OCI-LY1 (cell line): Measurements from ENCODE around the gene ACVR1C.

Source experiments
- H2AFZ ChIP-seq: fragments of 200-600 bp; sonication (generic), shearing (Covaris generic); 2 replicates; pipeline ENCODE4 v1.6.0; 2014; ENCODE audit warnings: antibody characterized with exemption, mild to moderate bottlenecking, low read length
- H3F3A ChIP-seq: fragments of 200-600 bp; sonication (generic), shearing (Covaris generic); 2 replicates; pipeline ENCODE4 v1.6.0; 2014; ENCODE audit warnings: mild to moderate bottlenecking, antibody characterized with exemption, low read length, moderate library complexity; ENCODE audit not compliant: insufficient read depth
- H3K27ac ChIP-seq: fragments of 200-600 bp; sonication (generic); 2 replicates; pipeline ENCODE4 v1.5.1; 2014; ENCODE audit warnings: low read length, mixed run types, mild to moderate bottlenecking, low read depth; ENCODE audit not compliant: poor library complexity, severe bottlenecking
- H3K27me3 ChIP-seq: fragments of 200-600 bp; sonication (generic); 2 replicates; pipeline ENCODE4 v1.6.0; 2014; ENCODE audit warnings: antibody characterized with exemption, mild to moderate bottlenecking, low read length, moderate library complexity; ENCODE audit not compliant: insufficient read depth
- H3K36me3 ChIP-seq: fragments of 200-600 bp; sonication (generic); 2 replicates; pipeline ENCODE4 v1.6.1; 2014; ENCODE audit warnings: mild to moderate bottlenecking, antibody characterized with exemption, low read length, moderate library complexity, mixed read lengths; ENCODE audit not compliant: insufficient read depth
- H3K4me1 ChIP-seq: fragments of 200-600 bp; sonication (generic); 2 replicates; pipeline ENCODE4 v1.5.1; 2014; ENCODE audit warnings: mild to moderate bottlenecking, low read length, moderate library complexity; ENCODE audit not compliant: insufficient read depth, severe bottlenecking
- H3K4me2 ChIP-seq: fragments of 200-600 bp; sonication (generic), shearing (Covaris generic); 2 replicates; pipeline ENCODE4 v1.6.1; 2014; ENCODE audit warnings: low read length
- H3K4me3 ChIP-seq: fragments of 200-600 bp; sonication (generic); 2 replicates; pipeline ENCODE4 v1.5.1; 2014; ENCODE audit warnings: low read length, low read depth, mild to moderate bottlenecking, mixed read lengths; ENCODE audit not compliant: poor library complexity, severe bottlenecking
- H3K79me2 ChIP-seq: fragments of 200-600 bp; shearing (Covaris generic); 2 replicates; pipeline ENCODE4 v1.6.1; 2016; ENCODE audit warnings: mixed run types, low read length, mixed read lengths; ENCODE audit not compliant: insufficient read depth
- H3K9ac ChIP-seq: fragments of 200-600 bp; sonication (generic), shearing (Covaris generic); 2 replicates; pipeline ENCODE4 v1.6.1; 2014; ENCODE audit warnings: mild to moderate bottlenecking, low read length, mixed read lengths
- H3K9me2 ChIP-seq: fragments of 200-600 bp; sonication (generic), shearing (Covaris generic); 2 replicates; pipeline ENCODE4 v1.6.1; 2014; ENCODE audit warnings: low read depth, mild to moderate bottlenecking, low read length, mixed read lengths
- H3K9me3 ChIP-seq: fragments of 200-600 bp; shearing (Covaris generic); 2 replicates; pipeline ENCODE4 v1.6.1; 2014; ENCODE audit warnings: low read length, mixed read lengths
- H4K20me1 ChIP-seq: fragments of 200-600 bp; sonication (generic), shearing (Covaris generic); 2 replicates; pipeline ENCODE4 v1.6.0; 2016; ENCODE audit warnings: mild to moderate bottlenecking, low read length; ENCODE audit not compliant: insufficient read depth
- EZH2 ChIP-seq: fragments of 200-600 bp; sonication (generic), shearing (Covaris generic); IDR thresholded peaks from 2 replicates; pipeline ENCODE4 v1.8.0; 2017; ENCODE audit warnings: borderline replicate concordance, mixed run types, mild to moderate bottlenecking, antibody characterized with exemption, low read length, moderate library complexity, mixed read lengths
- TF ChIP-seq, protein P1 (sequence below): fragments of 200-600 bp; sonication (generic), shearing (Covaris generic); IDR thresholded peaks from 2 replicates; pipeline ENCODE4 v1.5.1; 2017; ENCODE audit warnings: mild to moderate bottlenecking, antibody characterized with exemption, low read length, moderate library complexity, mixed read lengths

ACVR1C gene

DNA sequence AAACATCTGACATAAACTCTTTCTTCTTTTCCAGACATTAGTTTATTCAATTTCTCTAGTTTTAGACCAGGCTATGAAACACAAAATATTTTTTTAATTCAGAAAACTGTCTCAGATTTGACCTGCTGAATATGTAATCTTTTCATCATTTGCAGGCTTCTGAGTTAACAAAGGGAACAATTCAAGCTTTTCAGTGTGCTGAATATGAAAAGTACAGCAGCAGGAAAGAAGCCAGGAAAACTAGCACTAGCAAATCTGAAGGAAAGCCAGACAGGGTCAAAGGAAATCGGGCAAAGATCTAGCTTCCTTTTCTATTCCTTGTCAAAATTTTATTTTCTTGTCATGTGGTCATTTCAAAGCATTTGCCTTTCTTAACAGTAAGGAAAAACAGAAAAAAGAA, 35.3 kb downstream of the ACVR1C start:
- Histone ChIP-seq H2AFZ (no peak overlapping the region), H3K9ac (no peak overlapping the region), H3F3A (no peaks in the 10 kb centered on the region), H3K9me2 (no peaks in the 10 kb centered on the region), H4K20me1 (no peaks in the 10 kb centered on the region), H3K27me3 (peaks cover 4% of the 10 kb centered on the region; the same call in 1 of the 2 replicates), H3K4me2 (no peak overlapping the region), H3K36me3 (no peaks in the 10 kb centered on the region), H3K27ac (no peak overlapping the region), H3K4me3 (no peak overlapping the region), H3K79me2 (no peaks in the 10 kb centered on the region), H3K4me1 (no peaks in the 10 kb centered on the region), H3K9me3 (no peaks in the 10 kb centered on the region)
- TF ChIP-seq, protein P1, sequence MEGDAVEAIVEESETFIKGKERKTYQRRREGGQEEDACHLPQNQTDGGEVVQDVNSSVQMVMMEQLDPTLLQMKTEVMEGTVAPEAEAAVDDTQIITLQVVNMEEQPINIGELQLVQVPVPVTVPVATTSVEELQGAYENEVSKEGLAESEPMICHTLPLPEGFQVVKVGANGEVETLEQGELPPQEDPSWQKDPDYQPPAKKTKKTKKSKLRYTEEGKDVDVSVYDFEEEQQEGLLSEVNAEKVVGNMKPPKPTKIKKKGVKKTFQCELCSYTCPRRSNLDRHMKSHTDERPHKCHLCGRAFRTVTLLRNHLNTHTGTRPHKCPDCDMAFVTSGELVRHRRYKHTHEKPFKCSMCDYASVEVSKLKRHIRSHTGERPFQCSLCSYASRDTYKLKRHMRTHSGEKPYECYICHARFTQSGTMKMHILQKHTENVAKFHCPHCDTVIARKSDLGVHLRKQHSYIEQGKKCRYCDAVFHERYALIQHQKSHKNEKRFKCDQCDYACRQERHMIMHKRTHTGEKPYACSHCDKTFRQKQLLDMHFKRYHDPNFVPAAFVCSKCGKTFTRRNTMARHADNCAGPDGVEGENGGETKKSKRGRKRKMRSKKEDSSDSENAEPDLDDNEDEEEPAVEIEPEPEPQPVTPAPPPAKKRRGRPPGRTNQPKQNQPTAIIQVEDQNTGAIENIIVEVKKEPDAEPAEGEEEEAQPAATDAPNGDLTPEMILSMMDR: no peak
- no peak for TF ChIP-seq EZH2

DNA sequence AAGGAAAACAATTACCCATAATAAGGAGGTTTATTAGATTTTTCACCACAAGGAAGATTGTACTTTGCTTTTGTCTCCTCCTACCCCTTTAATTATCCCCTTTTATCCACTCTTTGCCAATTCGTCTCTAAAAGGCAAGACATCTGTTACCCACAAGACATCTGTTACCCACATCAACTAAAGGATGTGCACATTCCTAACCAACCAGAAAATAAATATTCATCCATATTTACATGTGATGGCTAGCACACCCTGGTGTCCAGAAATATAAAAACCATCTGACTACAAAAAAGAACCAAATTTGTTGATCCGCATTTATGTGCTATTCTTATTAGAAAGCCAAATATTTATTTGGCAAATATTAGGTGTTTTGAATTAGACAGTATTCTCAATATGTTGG, 35.7 kb downstream of the ACVR1C start:
- TF ChIP-seq, protein P1: peak; percentile 39; the same call in 1 of the 2 replicates
- no peak for TF ChIP-seq EZH2
- no peak overlapping the region for H3K4me2 ChIP-seq
- no peak overlapping the region for H3K27ac ChIP-seq
- no peaks in the 10 kb centered on the region for H3K4me1 ChIP-seq
- no peak overlapping the region for H3K9ac ChIP-seq
- H3K36me3 ChIP-seq: no peaks in the 10 kb centered on the region
- H3F3A ChIP-seq: no peaks in the 10 kb centered on the region
- H2AFZ ChIP-seq: no peak overlapping the region
- peaks cover 4% of the 10 kb centered on the region; the same call in 1 of the 2 replicates for H3K27me3 ChIP-seq
- no peaks in the 10 kb centered on the region for H3K79me2 ChIP-seq
- H4K20me1 ChIP-seq: no peaks in the 10 kb centered on the region
- H3K9me2 ChIP-seq: no peaks in the 10 kb centered on the region
- no peaks in the 10 kb centered on the region for H3K9me3 ChIP-seq
- no peak overlapping the region for H3K4me3 ChIP-seq

DNA sequence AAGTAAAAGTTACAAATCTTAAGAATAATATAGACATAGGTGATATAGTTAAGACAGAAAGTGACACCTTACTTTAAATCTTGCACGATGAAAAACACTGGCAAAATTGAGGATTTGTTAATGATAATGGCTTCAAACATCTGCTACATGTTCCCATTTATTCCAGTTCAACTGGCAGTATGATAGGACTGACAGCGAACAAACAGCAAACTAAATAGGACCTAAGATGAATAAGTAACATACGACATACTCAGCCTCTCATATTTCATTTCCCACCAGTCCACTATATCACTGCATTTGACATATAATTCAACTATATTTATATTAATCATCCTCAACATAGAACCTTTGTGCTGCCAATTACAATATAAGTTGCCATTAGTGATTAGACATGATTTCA, 36.3 kb downstream of the ACVR1C start:
- Histone ChIP-seq H3K4me1 (no peaks in the 10 kb centered on the region), H3K79me2 (no peaks in the 10 kb centered on the region), H3K9me3 (no peaks in the 10 kb centered on the region), H3F3A (no peaks in the 10 kb centered on the region), H3K27ac (no peak overlapping the region), H3K27me3 (peaks cover 4% of the 10 kb centered on the region; the same call in 1 of the 2 replicates), H3K4me3 (no peak overlapping the region), H3K4me2 (no peak overlapping the region), H3K9ac (no peak overlapping the region), H4K20me1 (no peaks in the 10 kb centered on the region), H3K36me3 (no peaks in the 10 kb centered on the region), H2AFZ (no peak overlapping the region), H3K9me2 (no peaks in the 10 kb centered on the region)
- TF ChIP-seq, protein P1: no peak
- TF ChIP-seq EZH2: no peak
